ENCODE data around the gene NELL1.

NELL1 gene

GRCh38 chr11:21346361-21346760 lies 677.0 kb downstream of the NELL1 start:
- no peak for DNase-seq (ENCODE audit: low spot score)

- DNase-seq (ENCODE audit: low spot score) = no peak
These were observed 681.2 kb downstream of the NELL1 start for GRCh38 chr11:21350613-21351012.

GRCh38 chr11:21353425-21353824 lies 684.0 kb downstream of the NELL1 start:
- no peak for DNase-seq (ENCODE audit: low spot score)

GRCh38 chr11:21364866-21365624 lies 695.7 kb downstream of the NELL1 start:
- no peak for DNase-seq (ENCODE audit: low spot score)

GRCh38 chr11:21369947-21370346 lies 700.6 kb downstream of the NELL1 start:
- DNase-seq (ENCODE audit: low spot score) = no peak

GRCh38 chr11:21371044-21371443 lies 701.7 kb downstream of the NELL1 start:
- no peak for DNase-seq (ENCODE audit: low spot score)

GRCh38 chr11:21372672-21373071 lies 703.3 kb downstream of the NELL1 start:
- DNase-seq (ENCODE audit: low spot score) = no peak

- no peak for DNase-seq (ENCODE audit: low spot score)
These were observed 705.0 kb downstream of the NELL1 start for GRCh38 chr11:21374376-21374775.

- no peak for DNase-seq (ENCODE audit: low spot score)
These were observed 716.5 kb downstream of the NELL1 start for GRCh38 chr11:21385669-21386440.

GRCh38 chr11:21390430-21390829 lies 721.0 kb downstream of the NELL1 start:
- DNase-seq (ENCODE audit: low spot score) = no peak

- DNase-seq (ENCODE audit: low spot score) = no peak
These were observed 727.1 kb downstream of the NELL1 start for GRCh38 chr11:21396342-21397008.

- no peak for DNase-seq (ENCODE audit: low spot score)
These were observed 728.8 kb downstream of the NELL1 start for GRCh38 chr11:21398195-21398594.

GRCh38 chr11:21401496-21401895 lies 732.1 kb downstream of the NELL1 start:
- no peak for DNase-seq (ENCODE audit: low spot score)

- DNase-seq (ENCODE audit: low spot score) = no peak
These were observed 732.9 kb downstream of the NELL1 start for GRCh38 chr11:21402274-21402673.

- no peak for DNase-seq (ENCODE audit: low spot score)
These were observed 733.7 kb downstream of the NELL1 start for GRCh38 chr11:21403069-21403468.

GRCh38 chr11:21405422-21405821 lies 736.0 kb downstream of the NELL1 start:
- DNase-seq (ENCODE audit: low spot score) = no peak

GRCh38 chr11:21410513-21410912 lies 741.1 kb downstream of the NELL1 start:
- DNase-seq (ENCODE audit: low spot score) = no peak

- DNase-seq (ENCODE audit: low spot score) = no peak
These were observed 741.7 kb downstream of the NELL1 start for GRCh38 chr11:21411104-21411503.

- DNase-seq (ENCODE audit: low spot score) = no peak
These were observed 742.2 kb downstream of the NELL1 start for GRCh38 chr11:21411597-21411996.

- DNase-seq (ENCODE audit: low spot score) = no peak
These were observed 743.4 kb downstream of the NELL1 start for GRCh38 chr11:21412652-21413383.

GRCh38 chr11:21414953-21415352 lies 745.6 kb downstream of the NELL1 start:
- no peak for DNase-seq (ENCODE audit: low spot score)

GRCh38 chr11:21415606-21416005 lies 746.2 kb downstream of the NELL1 start:
- no peak for DNase-seq (ENCODE audit: low spot score)

Data from CD4-positive, alpha-beta T cell treated with Interleukin-6 at 100 ng/mL for 8 hours (primary cell).